NCI-H748 (cell line): ENCODE results near the gene GFPT2.

ENCODE experiments used
- DNase-seq: peaks from one replicate; lab custom pipeline; 2025; ENCODE audit not compliant: unreplicated experiment; lab: John Stamatoyannopoulos, UW

GFPT2 gene

DNA sequence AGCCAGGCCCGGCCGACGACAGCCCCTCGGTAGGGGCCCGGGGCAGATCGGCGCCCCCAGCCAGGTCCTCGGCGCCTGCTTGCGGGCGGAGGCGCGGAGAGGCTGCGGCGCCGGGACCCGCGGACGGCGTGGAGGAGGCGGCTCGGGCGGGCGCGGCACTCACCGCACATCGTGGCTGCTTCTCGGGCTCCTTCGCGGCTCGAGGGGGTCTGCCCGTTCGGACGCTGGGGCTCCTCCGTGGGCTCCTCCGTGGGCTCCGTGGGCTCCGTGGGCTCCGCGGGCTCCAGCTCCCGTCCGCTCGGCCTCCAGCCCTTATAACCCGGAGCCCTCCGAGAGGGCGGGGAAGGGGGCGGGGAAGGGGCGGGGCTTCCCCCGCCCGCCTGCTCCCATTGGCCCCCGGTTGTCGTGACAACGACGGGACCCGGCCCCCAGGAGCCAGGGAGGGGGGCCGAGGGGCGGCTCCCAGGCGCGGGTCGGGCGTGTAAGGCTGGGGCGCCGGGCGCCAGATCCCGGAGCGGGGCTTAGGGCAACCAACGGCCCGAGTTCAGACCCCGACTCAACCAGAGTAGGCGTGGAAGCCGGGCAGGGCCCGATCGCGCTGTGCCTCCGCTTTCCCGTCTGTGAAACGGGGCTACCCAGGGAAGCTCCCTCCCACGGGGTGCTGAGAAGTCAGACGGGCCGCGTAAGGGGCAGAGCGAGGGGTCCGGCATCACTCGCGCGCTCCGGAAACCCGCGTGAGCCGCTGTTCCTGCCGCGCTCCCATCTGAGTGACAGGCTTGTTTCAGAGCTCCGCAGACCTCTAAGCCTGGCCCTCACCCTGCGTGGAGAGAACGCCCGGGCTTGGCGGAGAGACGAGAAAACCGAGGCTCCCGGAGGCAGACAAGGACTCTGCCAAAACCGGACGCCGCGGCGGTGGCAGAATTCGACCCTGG is at the start of gene GFPT2:
TSS of gene GFPT2 (minus strand) at position 289 of the 932 bp plus-strand sequence. CDS start at position 170, 119 bp downstream.
- DNase-seq: peak; percentile 89

DNA sequence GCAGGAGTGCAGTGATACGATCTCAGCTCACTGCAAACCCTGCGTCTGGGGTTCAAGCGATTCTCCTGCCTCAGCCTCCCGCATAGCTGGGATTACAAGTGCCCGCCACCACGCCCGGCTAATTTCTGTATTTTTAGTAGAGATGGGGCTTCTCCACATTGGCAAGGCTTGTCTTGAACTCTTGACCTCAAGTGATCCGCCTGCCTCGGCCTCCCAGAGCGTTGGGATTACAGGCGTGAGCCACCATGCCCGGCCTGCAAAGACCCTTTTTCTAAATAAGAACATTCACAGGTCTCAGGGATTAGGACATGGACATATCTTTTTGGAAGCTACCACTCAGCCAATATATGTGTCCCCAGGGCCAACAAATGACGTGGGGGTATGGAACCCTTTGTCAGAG is 49.6 kb upstream of the GFPT2 start:
- DNase-seq: no peak

DNA sequence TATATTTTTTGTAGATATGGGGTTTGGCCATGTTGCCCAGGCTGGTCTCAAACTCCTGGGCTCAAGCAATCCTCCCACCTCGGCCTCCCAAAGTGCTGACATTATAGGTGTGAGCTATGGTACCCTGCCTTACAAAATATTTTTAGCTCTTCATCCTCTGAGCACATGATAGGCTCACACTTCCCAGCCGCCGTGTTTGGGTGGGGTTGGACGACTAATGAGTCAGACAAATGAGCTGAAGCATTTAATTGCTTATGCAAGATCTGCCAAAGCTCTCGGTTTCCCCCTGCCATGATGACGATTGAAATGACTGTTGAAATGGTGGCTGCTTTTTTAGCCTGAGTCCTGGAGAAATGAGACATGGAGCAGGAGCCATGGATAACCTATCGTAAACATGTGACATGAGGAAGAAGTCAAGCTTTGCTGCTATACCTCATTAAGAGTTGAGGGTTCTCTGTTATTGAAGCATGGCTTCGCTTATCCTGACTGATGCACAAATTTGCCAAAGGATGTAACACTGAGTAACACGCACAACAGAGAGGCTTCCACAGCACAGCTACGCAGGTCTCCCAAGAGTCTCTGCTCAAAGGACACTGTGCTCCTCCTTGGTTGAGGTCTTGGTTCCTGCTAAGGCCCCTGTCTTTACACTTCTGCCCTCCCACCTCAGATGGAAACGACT is 48.2 kb upstream of the GFPT2 start:
- DNase-seq: no peak

DNA sequence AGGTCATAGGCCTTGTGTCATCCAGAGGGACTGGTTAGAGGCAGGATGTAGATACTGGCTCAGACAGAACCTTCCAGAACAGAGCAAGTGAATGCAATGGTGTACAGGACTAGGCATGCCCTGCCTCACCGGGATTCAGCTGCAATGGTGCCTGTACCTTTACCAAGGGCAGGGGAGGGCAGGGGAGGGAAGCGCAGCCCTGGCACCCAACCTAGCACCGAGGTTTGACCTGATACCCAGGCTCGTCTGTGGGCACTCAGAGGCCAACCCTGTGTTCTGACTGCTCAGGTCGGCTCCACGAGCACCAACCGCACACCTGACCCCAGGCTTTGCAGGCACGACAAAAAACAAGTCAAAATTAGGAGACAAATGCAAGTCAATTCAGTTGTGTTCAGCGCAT is 47.3 kb upstream of the GFPT2 start:
- DNase-seq: no peak

DNA sequence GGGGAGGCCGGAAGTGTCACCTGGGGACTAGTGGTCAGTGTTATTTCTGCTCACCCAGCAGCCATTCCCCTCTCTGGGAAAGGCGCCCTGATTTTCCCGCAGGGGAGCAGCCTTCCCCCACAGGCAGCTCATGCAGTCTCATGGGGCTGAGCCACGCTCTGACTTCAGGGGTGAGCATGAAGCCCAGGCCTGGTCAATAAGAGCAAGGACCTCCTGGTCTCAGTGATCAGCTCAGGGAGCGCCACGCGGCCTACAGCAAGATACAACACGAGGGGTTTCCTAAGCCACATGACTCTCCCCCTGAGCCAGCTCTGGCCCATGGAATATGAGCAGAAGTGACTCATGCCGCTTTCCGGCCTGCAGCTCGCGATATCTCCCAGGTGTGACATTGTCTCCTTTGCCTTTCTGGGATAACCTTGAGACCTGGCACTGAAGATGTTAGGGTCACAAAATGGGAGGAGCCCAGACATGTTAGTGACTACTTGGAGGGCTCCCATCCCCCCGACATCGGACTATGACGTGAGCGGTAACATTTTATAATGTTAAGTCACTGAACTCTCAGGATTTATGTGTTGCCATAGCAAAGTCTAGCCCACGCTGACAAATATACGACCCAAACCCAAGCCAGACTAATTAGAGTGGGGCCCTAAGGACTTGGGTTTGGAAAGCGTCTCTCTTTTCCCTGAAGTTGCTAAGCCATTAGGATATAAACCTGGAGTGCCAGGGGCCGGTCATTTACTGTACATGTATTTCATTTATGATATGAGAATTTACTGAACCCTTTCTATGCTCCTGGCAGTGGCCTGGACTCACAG is 46.5 kb upstream of the GFPT2 start:
- no peak for DNase-seq

DNA sequence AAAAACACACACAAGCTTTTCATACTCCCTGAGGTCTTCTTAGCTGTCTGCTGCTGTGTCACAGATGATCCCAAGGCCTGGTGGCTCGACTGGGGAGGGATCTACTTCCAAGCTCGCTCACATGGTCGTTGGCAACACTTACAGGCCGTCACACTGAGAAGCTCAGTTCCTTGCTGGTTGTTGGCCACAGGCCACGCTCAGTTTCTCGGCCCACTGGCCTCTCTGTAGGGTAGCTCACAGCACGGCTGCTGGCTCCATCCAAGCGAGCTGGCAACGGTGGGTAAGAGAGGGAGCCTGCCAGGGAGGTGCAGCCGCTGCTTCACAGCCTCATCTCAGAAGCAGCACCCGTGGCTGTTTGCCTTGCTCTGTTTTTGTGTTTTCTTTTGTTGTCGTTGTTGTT is 43.8 kb upstream of the GFPT2 start:
- no peak for DNase-seq

DNA sequence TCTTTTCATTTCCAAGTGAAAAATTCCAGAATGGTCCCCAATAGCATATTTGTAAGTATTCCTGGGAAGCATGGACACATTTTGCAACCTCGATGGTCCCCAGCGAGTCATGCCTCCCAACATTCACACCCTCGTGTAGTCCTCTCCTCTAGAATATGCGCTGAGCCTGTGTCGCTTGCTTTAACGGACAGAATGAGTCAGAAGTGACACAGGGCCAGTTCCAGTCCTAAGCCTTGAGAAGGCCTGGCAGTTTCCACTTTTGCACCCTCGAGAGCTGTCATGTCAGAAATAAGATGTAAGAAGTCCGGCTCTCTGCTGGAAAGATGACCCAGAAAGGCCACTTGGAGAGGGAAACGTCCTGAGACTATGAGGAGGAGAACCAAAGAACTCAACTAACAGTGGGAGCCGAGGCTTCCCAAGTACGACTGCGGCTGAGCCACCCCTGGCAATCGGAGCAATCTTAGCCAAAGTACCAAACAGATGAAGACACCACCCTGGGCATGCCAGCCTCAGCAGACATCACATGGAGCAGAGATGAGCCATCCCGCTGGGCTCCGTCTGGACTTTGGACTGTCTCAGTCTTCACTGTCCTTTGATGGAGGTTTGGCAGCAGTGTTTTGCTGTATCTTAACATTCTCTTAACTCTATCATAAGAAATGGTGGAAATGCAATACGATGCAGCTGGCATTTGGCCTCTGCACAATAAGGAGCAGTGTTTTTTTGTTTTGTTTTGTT is 42.6 kb upstream of the GFPT2 start:
- no peak for DNase-seq

DNA sequence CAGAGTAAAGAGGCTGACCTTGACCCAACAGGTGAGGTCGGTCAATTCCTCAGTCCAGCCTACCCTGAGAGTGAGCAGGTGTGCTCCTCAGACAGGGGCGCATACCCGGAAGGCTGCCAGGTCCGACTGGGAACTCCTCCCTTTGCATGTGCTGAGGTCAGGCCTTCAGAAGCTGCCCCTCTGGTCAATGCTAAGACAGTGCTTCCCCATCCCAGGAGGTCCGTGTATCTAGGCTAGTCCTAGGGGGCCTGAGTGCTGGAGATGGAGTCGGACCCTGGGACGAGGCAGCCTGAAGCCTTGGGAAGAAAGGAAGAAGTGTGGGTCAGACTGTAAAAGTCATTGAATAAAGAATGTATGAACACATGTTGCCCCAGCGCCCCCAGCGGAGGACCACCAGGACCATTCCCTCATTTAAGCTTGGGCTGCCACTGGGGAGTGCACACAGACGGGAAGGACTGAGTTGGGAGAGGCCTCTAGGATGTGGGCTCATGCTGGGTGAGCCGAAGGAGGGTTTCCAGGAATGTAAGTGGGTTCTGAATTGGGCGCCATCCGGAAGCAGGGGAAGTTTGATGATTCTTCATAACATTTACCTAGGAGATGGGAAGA is 41.0 kb upstream of the GFPT2 start:
- DNase-seq: no peak

DNA sequence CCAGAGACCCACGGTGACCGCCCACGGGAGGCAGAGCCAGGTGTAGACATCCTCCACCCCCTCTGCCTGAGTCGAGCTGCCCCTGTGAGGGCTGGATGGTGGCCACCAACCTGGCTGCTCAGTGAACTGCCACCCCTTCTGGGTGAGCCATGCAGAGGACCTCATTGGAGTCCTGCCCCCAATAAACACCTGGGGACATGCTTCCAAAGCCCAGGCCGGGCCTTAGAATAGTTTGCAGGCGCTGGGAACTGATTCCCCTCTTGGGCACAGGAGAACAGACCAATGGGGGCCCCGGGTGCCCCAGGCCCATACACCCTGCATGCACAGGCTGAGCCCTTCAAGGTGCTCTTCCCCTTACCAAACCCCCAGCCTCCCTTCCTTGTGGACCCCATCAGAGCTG is 38.1 kb upstream of the GFPT2 start:
- DNase-seq: no peak

DNA sequence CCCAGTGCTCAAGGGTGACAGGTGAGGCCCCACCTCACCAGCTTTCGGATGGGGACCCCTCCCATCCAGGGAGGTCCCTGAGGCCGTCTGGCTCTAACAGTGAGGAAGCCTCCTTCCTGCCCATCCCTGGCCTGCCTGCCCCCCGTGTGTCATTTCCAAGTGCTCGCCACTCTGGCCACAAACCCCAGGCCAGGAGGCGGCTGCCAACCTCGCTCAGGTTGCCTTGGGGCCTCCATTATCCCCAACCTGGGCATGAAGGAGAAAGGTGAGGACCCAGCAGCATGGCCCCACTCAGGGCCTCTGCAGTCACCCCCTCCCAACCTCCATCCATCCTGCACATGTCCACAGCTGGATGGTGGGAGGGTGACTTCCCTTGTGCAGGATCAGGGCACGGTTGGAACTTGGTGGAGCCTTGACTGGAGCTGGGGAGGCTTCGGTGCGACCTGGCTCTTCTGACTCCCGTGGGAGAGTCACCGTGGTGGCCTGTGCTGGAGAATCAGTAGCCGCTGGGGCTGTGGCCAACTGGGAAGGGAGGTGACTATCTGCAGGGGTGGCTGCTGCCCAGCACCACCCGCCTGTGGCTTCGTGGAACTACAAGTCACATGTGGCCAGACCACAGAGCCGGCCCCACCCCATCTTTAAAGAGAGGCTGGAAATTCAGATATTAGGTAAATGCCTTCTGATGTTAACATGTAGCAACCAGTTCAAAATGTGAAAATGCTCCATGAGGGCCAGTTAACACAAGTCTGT is 37.5 kb upstream of the GFPT2 start:
- no peak for DNase-seq

DNA sequence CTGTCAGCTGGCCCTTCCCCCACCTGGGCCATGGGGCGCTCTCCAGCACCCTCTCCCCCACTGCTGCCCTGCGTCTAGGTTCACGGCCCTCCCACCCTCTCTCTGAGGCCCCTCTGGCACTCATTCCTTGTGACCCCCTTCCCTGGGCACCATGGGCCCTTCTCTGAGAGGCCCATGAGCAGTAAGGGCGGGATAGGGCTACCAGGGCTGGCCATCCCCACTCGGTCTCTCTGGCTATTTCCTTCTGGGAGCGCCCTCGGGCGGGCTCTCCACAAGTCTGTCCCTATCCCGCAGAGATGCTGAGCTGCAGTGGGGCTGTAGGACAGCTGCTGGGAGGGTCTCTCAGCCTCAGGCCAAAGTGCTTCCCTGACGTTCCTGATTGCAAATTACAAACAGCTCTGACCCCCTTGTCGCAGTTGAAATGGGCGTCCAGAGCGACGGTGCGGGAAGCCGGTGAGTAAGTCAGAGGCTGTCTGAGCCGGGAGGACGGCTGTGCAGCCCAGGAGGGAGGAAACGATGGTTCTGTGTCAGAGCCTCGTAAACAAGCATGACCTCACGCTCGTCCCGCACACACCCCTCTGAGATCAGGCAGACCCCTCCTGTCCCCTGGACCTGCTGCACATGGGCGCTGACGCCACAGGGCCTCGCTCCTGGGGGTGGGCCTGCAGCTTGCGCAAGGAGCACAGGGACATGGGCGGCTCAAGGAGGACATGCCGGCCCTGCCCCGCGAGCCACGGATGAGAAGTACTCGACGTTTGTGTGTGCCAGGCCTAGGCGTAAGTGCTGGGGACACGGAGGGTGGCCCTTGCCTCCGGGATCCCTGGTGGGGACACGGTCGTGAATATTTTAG is 36.3 kb upstream of the GFPT2 start:
- DNase-seq: no peak

DNA sequence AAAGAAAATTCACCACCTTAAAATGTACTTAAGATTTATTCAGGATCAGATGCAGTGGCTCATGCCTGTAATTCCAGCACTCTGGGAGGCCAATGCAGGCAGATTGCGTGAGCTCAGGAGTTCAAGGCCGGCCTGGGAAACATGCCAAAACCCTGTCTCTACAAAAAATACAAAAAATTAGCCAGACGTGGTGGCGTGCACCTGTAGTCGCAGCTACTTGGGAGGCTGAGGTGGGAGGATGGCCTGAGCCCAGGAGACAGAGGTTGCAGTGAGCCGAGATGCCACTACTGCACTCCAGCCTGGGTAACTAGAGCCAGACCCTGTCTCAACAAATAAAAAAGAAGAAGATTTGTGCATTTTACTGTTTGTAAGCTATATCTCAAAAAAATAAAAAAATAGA is 34.7 kb upstream of the GFPT2 start:
- DNase-seq: no peak

DNA sequence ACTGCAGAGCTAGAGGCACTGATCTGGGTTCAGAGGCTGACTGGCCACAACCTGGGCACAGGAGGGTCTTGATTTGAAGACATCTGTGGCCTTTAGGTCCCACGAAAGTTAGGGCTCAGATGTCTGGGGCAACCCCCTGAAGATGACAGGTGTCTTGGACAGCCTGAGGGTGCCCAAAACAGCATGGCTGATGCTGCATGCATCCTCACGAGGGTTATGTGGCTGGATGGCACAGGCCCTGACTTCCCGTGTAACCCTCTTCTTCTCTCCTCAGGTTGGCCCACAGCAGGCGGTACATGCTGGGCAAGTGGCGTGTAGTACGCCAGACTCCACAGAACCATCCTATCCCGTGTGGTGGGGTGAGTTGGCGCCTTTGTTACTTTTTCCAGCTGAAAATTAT is 29.8 kb upstream of the GFPT2 start:
- DNase-seq: no peak

DNA sequence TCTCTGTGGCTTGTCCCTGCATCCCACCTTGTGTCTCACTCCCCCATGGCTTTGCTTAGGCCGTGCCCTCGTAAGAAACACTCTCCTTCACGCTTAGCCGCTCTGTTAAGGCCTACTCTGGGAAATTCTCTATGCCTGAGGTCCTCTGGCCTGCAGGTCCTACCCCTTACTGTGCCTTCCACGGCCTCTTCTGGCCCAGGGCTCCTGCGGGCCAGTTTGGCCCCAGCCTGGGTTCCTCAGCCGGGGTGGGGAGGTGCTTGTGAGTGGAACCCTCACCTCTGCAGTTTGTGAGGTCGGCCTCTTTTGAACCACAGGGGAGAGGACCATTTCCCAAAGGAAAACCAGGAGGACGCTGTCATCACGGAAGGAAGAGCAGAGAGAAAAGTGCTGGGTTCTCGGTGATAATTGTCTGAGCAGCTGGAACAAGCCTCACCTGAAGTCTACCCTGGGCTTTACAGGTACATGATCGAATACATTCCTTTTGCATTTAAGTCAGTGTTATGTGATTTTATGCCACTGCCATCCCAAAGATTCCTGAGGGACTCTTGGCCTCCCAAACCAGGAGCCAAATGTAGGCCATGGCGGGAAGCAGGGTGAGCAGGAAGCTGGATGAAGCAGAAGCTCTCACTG is 28.8 kb upstream of the GFPT2 start:
- DNase-seq: no peak

DNA sequence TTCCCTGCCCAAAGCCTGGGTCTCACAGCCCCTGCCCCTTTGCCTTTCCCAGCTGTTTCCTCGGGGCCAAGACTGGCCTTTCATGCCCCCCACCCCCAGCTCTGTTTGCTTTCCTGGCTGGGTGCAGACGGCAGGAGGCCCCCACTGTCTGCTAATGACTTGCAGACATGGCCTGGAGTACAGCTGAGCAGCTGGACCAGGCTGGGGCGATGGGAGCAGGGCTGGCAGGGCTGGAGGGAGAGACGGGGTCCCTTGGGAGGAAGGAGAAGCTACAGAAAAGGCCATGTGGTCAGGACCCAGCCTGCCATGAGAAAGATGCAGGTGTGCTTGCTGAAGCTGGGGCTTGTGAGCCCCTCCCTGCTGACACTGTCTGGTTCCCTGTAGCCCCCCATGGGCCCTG is 28.3 kb upstream of the GFPT2 start:
- no peak for DNase-seq

DNA sequence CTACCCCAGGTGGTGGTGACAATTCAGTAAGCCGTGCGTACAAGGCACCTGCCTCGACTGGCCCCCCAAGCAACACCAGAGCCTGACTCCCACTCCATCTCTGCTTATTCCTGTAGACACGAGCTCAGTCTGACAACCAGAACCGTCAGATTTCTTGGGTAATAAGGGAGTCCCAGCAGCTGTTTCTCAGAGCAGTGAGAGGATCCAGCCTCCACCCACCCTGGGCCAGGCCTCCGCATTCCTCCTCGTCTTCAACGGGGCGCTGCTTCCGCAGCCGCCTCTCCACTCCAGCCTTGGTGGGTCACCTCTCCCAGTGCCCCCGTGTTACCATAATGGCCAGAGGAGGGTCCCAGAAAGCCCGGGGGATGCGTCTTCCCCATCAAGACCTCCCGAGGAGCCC is 27.7 kb upstream of the GFPT2 start:
- no peak for DNase-seq

DNA sequence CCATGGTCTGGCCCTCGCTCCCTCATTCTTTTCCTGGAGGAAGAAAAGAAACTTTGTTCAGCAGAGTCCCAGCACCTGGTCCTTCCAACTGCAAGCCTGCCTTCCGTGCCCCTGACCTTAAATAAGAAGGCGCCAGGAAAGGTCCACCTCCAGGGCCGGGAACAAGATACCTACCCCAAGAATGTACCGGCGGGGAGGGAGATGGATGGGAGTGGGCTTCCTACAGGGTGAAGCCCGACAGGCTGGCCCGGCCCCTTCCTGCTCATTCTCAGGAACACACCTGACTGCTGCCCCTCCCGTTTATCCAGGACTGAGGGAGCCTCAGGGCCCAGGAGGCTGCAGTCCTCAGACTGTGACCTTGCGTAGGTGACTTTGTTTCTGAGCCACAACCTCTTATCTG is 27.3 kb upstream of the GFPT2 start:
- DNase-seq: no peak

DNA sequence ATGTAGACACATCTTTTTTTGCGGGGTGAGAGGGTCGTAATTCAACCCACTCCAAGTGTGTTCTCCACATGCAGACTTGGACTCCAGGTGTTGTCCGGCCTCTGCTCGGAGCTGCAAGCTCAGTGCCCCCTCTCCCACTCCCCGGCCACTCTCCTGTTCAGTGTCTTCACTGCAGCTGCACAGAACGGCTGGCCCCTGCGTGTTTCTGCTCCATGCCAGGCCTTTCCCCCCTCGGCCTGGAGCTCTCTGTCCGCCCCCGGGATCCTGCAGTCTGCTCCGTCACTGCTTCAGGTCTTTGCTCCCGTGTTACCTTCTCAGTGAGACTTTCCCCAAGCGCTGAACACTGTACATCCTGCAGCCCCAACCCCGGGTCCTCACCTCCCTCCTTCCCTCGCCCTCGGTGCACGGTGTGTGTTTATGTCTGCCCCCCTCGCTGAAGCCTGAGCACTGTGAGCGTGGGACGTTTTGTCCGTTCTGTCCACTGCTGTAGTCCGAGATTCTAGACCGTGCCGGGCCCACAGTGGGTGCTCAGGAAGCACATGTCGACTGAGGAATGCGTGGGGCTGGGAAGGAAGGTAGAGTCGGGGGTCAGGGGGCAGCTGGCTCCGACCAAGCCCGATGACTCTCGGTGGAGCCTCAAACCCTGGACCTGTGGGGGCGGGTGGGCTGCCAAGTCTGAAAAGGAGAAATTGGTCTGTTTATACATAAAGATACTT is 26.4 kb upstream of the GFPT2 start:
- no peak for DNase-seq
